Adrenal gland (tissue), 5 donors: Measurements from ENCODE around the gene ARFGAP1.

Source experiments
- CTCF ChIP-seq, 6 experiments: fragments of 450-650 bp in 4 of 6; fragments of 200-600 bp in 2 of 6; sonication (generic) in 1 of 6; IDR thresholded peaks; 1 replicate in 5 of 6; 2 replicates in 1 of 6; pipeline versions ENCODE4 v1.5.1 to v1.8.0; 2016 to 2021; ENCODE audit warnings: antibody characterized with exemption in 6 of 6, mild to moderate bottlenecking in 2 of 6, moderate library complexity in 1 of 6
- POLR2A ChIP-seq, 2 donors: fragments of 450-650 bp; IDR thresholded peaks; one replicate each; pipeline ENCODE4 v1.6.1; 2017; ENCODE audit warnings: antibody characterized with exemption in 2 of 2, mild to moderate bottlenecking in 2 of 2, moderate library complexity in 1 of 2
- donor health status: DM: no; HTN: no; CAD: no.

GRCh38 chr20:63289311-63290135 lies 16.9 kb downstream of the ARFGAP1 start:
- TF ChIP-seq CTCF (IDR thresholded peaks at IDR 0.05) (no peak), POLR2A (IDR thresholded peaks at IDR 0.05) (no peak)
